ENCODE measurements around the gene TIAM2. TPM values are rescaled to one million over a fixed set of nuclear protein-coding genes. Genes with fewer than 3 reads are reported as not detected.

Gene TIAM2
- total RNA-seq, 1 experiment from 2014 or later = 12.9 TPM

- Mint-ChIP-seq H3K9me3 (ENCODE audit: low read depth, unreplicated experiment) (no peaks in the 10 kb centered on the region), H3K4me1 (ENCODE audit: low read depth, unreplicated experiment) (no peaks in the 10 kb centered on the region), H3K36me3 (ENCODE audit: insufficient read depth, unreplicated experiment) (no peaks in the 10 kb centered on the region), H3K27ac (ENCODE audit: unreplicated experiment) (no peak overlapping the region), H3K27me3 (ENCODE audit: unreplicated experiment) (no peaks in the 10 kb centered on the region), H3K4me3 (ENCODE audit: low read depth, unreplicated experiment) (no peak overlapping the region)
- intact Hi-C loops (cut with micrococcal nuclease; ENCODE audit: unreplicated experiment) = no loop called here
- no peak for DNase-seq
- CTCF ChIA-PET = interaction anchor here (1.1 kb wide), 1 partner anchor 35 kb away, joined by 4 read pairs; no protein-coding TSS in a partner anchor
- BruUV-seq (replicated peaks) = no TSS peak
- TF ChIP-seq, protein P1, sequence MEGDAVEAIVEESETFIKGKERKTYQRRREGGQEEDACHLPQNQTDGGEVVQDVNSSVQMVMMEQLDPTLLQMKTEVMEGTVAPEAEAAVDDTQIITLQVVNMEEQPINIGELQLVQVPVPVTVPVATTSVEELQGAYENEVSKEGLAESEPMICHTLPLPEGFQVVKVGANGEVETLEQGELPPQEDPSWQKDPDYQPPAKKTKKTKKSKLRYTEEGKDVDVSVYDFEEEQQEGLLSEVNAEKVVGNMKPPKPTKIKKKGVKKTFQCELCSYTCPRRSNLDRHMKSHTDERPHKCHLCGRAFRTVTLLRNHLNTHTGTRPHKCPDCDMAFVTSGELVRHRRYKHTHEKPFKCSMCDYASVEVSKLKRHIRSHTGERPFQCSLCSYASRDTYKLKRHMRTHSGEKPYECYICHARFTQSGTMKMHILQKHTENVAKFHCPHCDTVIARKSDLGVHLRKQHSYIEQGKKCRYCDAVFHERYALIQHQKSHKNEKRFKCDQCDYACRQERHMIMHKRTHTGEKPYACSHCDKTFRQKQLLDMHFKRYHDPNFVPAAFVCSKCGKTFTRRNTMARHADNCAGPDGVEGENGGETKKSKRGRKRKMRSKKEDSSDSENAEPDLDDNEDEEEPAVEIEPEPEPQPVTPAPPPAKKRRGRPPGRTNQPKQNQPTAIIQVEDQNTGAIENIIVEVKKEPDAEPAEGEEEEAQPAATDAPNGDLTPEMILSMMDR (IDR thresholded peaks at IDR 0.05; ENCODE audit: unreplicated experiment) = no peak
Measured at GRCh38 chr6:155050311-155050710, 55.2 kb downstream of the TIAM2 start.

DNA sequence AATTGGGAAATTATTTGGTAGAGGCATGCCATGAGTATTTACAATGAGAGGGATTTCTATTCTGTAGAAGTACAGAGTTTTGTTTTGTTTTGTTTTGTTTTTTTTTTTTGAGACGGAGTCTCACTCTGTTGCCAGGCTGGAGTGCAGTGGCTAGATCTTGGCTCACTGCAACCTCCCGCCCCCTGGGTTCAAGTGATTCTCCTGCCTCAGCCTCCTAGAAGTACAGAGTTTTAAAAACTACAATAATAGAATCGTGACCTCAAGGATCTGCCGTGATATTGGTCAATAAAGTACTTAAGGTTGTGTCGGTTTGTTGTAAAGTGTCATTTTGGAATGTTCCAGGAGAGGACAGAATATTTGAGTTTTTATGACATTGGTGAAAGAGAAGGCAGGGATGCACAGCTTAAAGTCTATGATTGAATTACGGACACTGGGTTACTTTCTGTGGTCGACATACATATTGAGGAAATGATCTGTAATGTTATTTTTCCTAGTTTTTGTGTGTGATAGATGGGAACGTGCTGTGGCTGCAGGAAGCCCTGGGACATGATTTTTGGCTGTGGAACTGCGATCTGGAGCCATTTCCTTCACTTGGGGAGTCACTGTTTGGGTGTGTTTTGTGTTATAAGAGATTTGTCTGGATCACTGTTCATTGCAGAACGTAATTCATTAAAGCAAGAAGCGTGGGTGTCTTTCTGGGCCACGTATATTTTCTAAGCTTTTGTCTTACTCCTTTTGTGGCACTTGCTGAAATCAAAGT, 59.6 kb downstream of the TIAM2 start:
- DNase-seq = no peak
- Mint-ChIP-seq H3K4me1 (ENCODE audit: low read depth, unreplicated experiment) (peaks cover 8% of the 10 kb centered on the region), H3K36me3 (ENCODE audit: insufficient read depth, unreplicated experiment) (no peaks in the 10 kb centered on the region), H3K27me3 (ENCODE audit: unreplicated experiment) (no peaks in the 10 kb centered on the region), H3K4me3 (ENCODE audit: low read depth, unreplicated experiment) (no peak overlapping the region), H3K27ac (ENCODE audit: unreplicated experiment) (no peak overlapping the region), H3K9me3 (ENCODE audit: low read depth, unreplicated experiment) (no peaks in the 10 kb centered on the region)
- intact Hi-C loops (cut with micrococcal nuclease; ENCODE audit: unreplicated experiment) = no loop called here
- CTCF ChIA-PET = no interaction called here
- no TSS peak for BruUV-seq (replicated peaks)
- TF ChIP-seq, protein P1 (IDR thresholded peaks at IDR 0.05; ENCODE audit: unreplicated experiment) = no peak

GRCh38 chr6:155055729-155056128, 60.6 kb downstream of the TIAM2 start:
- no peak for DNase-seq
- no TSS peak for BruUV-seq (replicated peaks)
- peaks cover 8% of the 10 kb centered on the region for H3K4me1 Mint-ChIP-seq (ENCODE audit: low read depth, unreplicated experiment)
- TF ChIP-seq, protein P1 (IDR thresholded peaks at IDR 0.05; ENCODE audit: unreplicated experiment) = no peak
- CTCF ChIA-PET = no interaction called here
- no peaks in the 10 kb centered on the region for H3K27me3 Mint-ChIP-seq (ENCODE audit: unreplicated experiment)
- H3K4me3 Mint-ChIP-seq (ENCODE audit: low read depth, unreplicated experiment) = no peak overlapping the region
- no peaks in the 10 kb centered on the region for H3K9me3 Mint-ChIP-seq (ENCODE audit: low read depth, unreplicated experiment)
- no peak overlapping the region for H3K27ac Mint-ChIP-seq (ENCODE audit: unreplicated experiment)
- intact Hi-C loops (cut with micrococcal nuclease; ENCODE audit: unreplicated experiment) = no loop called here
- no peaks in the 10 kb centered on the region for H3K36me3 Mint-ChIP-seq (ENCODE audit: insufficient read depth, unreplicated experiment)

DNA sequence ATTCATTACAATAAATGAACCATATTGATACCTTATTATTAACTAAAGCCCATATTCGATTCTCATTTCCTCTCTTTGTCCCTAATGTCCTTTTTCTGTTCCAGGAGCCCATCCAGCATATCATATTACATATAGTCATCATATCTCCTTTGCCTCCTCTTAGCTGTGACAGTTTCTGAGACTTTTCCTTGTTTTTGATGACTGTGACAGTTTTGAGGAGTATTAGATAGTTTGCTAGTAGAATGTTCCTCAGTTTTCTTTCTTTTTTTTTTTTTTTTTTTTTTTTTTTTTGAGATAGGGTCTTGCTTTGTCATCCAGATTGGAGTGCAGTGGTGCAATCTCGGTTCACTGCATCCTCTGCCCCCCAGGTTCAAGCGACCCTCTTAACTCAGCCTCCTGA, 61.6 kb downstream of the TIAM2 start:
- H3K9me3 Mint-ChIP-seq (ENCODE audit: low read depth, unreplicated experiment) = no peaks in the 10 kb centered on the region
- no peak for DNase-seq
- H3K27ac Mint-ChIP-seq (ENCODE audit: unreplicated experiment) = no peak overlapping the region
- H3K4me3 Mint-ChIP-seq (ENCODE audit: low read depth, unreplicated experiment) = no peak overlapping the region
- H3K36me3 Mint-ChIP-seq (ENCODE audit: insufficient read depth, unreplicated experiment) = no peaks in the 10 kb centered on the region
- peaks cover 8% of the 10 kb centered on the region for H3K4me1 Mint-ChIP-seq (ENCODE audit: low read depth, unreplicated experiment)
- intact Hi-C loops (cut with micrococcal nuclease; ENCODE audit: unreplicated experiment) = no loop called here
- no peaks in the 10 kb centered on the region for H3K27me3 Mint-ChIP-seq (ENCODE audit: unreplicated experiment)
- BruUV-seq (replicated peaks) = no TSS peak
- TF ChIP-seq, protein P1 (IDR thresholded peaks at IDR 0.05; ENCODE audit: unreplicated experiment) = no peak
- CTCF ChIA-PET = no interaction called here

All from Calu3 (cell line).